ENCODE measurements around the gene ANKRD6. TPM values are rescaled to one million over a fixed set of nuclear protein-coding genes. Genes with fewer than 3 reads are reported as not detected.

ANKRD6 gene
- total RNA-seq, 1 experiment from 2014 or later, result 5.6 TPM

DNA sequence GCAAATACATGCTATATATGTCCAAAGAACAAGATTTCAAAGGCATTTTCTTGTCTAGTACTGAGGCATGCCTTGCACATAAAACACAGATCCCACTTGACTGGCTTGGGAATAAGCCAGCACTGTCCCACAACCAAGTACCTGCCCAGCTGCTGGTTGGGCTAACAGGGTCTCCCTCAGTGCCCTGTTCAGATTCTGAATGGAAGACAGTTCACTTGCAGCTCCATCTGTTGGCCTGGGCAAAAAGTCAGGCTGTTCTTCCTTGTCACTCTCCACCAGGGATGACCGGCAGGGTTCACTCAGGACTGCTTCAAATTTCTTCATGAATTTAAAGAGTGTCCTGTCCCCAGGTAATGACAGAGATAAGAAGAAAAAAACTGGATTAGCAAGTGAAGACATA is 250.0 kb downstream of the ANKRD6 start:
- Histone ChIP-seq H3K23ac (ENCODE audit: insufficient read length, low read depth, low read length) (no peak overlapping the region), H3K9ac (ENCODE audit: extremely low read depth, insufficient read length, low read length) (no peak overlapping the region), H3K27ac (ENCODE audit: insufficient read length, low read depth, low read length) (no peak overlapping the region), H2BK5ac (ENCODE audit: insufficient read length, low read length) (no peak overlapping the region), H2BK15ac (ENCODE audit: low read depth, low read length) (no peak overlapping the region), H3K23me2 (ENCODE audit: insufficient read length, low read depth, low read length, poor library complexity, severe bottlenecking) (no peaks in the 10 kb centered on the region), H3K4ac (ENCODE audit: low read depth, low read length) (no peak overlapping the region), H3K14ac (ENCODE audit: insufficient read depth, low read length) (no peak overlapping the region), H3K27me3 (ENCODE audit: insufficient read depth, low read length) (no peaks in the 10 kb centered on the region), H3K79me1 (ENCODE audit: insufficient read depth, low read depth, low read length, poor library complexity, severe bottlenecking) (no peaks in the 10 kb centered on the region), H2AK5ac (ENCODE audit: insufficient read length, low read length) (no peak overlapping the region), H3T11ph (ENCODE audit: low read length) (no peak overlapping the region), H2AFZ (ENCODE audit: low read length) (no peak overlapping the region), H4K5ac (ENCODE audit: insufficient read length, low read depth, low read length) (no peak overlapping the region), H4K8ac (replicated peaks; ENCODE audit: insufficient read length, low read depth, low read length) (no peak overlapping the region), H2BK20ac (ENCODE audit: low read depth, low read length, poor library complexity, severe bottlenecking) (no peak overlapping the region), H3K56ac (ENCODE audit: insufficient read length, low read depth, low read length) (no peak overlapping the region), H3K79me2 (ENCODE audit: insufficient read depth, low read length) (no peaks in the 10 kb centered on the region), H3K4me1 (ENCODE audit: insufficient read depth, low read length) (peaks cover 13% of the 10 kb centered on the region), H2BK12ac (ENCODE audit: insufficient read length, low read depth, low read length) (no peak overlapping the region), H3K18ac (ENCODE audit: insufficient read length, low read depth, low read length) (no peak overlapping the region), H4K20me1 (ENCODE audit: control insufficient read depth, insufficient read depth, insufficient read length) (no peaks in the 10 kb centered on the region), H4K91ac (ENCODE audit: insufficient read length, low read depth, low read length) (no peak overlapping the region), H3K4me2 (ENCODE audit: insufficient read depth, insufficient read length, low read length) (no peak overlapping the region), H2BK120ac (ENCODE audit: low read depth, low read length, poor library complexity, severe bottlenecking) (no peak overlapping the region), H3K9me3 (ENCODE audit: control insufficient read depth, low read depth, low read length) (no peaks in the 10 kb centered on the region)
- H3K36me3 Mint-ChIP-seq (ENCODE audit: insufficient read depth in 1 of 3, low read depth in 3 of 3), result peaks cover 75 to 93% (median 80%) of the 10 kb centered on the region in 3 experiments
- no peak overlapping the region for H3K4me3 Mint-ChIP-seq
- H3K9me3 Mint-ChIP-seq, result no peaks in the 10 kb centered on the region
- H3K27ac Mint-ChIP-seq, result peak overlapping the region in 1 of 3 experiments; percentile 44; a peak in 2 of 7 replicates
- peaks cover 28 to 30% of the 10 kb centered on the region in 2 experiments for H3K4me1 Mint-ChIP-seq
- WGBS (ENCODE audit: extremely low coverage, insufficient read length, low lambda C conversion rate), result no CpG with 5 or more reads among the region's 1 CpG
- no peak for DNase-seq
- H3K27me3 Mint-ChIP-seq (ENCODE audit: low read depth), result no peaks in the 10 kb centered on the region
- TF ChIP-seq, protein P1, sequence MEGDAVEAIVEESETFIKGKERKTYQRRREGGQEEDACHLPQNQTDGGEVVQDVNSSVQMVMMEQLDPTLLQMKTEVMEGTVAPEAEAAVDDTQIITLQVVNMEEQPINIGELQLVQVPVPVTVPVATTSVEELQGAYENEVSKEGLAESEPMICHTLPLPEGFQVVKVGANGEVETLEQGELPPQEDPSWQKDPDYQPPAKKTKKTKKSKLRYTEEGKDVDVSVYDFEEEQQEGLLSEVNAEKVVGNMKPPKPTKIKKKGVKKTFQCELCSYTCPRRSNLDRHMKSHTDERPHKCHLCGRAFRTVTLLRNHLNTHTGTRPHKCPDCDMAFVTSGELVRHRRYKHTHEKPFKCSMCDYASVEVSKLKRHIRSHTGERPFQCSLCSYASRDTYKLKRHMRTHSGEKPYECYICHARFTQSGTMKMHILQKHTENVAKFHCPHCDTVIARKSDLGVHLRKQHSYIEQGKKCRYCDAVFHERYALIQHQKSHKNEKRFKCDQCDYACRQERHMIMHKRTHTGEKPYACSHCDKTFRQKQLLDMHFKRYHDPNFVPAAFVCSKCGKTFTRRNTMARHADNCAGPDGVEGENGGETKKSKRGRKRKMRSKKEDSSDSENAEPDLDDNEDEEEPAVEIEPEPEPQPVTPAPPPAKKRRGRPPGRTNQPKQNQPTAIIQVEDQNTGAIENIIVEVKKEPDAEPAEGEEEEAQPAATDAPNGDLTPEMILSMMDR (conservative IDR thresholded peaks at IDR 0.05), result no peak

Other genes starting within 250 kb of the ANKRD6 start
- gene GABRR1, start 215.8 kb upstream of the ANKRD6 start, total RNA-seq (2021), result 0.26 and 0.33 TPM in 2 replicates
- gene GABRR2, start 117.9 kb upstream of the ANKRD6 start, total RNA-seq (2021), result not detected in 2 replicates
- gene UBE2J1, start 80.4 kb upstream of the ANKRD6 start, total RNA-seq (2021), result 13.1 and 13.2 TPM in 2 replicates
- 8.3 and 10.6 TPM in 2 replicates for gene RRAGD, start 20.9 kb upstream of the ANKRD6 start, total RNA-seq (2021)
- 29.3 and 29.8 TPM in 2 replicates for gene LYRM2, start 205.6 kb downstream of the ANKRD6 start, total RNA-seq (2021)